T-helper 2 cell treated with Interferon-gamma antibody and Interleukin-4, amounts not matched to agents 100 ng/mL and 5 ng/mL, for 36 hours (primary cell): ENCODE results near the gene LAG3. TPM values are rescaled to one million over a fixed set of nuclear protein-coding genes. Genes with fewer than 3 reads are reported as not detected.

ENCODE experiments used
- intact Hi-C: fragments of 100-400 bp; cut with micrococcal nuclease; formaldehyde crosslinking; loops from one replicate; pipeline ENCODE4 v1.15.1; 2023
- total RNA-seq: library from RNA; stranded (reverse); gene quantifications from 2 replicates; pipeline ENCODE4 v1.2.3, GENCODE V29; 2022

The LAG3 gene
- total RNA-seq, 1 donor from 2014 or later, result 12.2 TPM

GRCh38 chr12:6786416-6787094, 14.2 kb downstream of the LAG3 start:
- intact Hi-C loops, result no loop called here

GRCh38 chr12:6787309-6787708, 15.0 kb downstream of the LAG3 start:
- intact Hi-C loops, result no loop called here

GRCh38 chr12:6788972-6789924, 16.9 kb downstream of the LAG3 start, which contains the start of gene CD4:
Gene CD4, plus strand, starts transcription at chr12:6789528. Its CDS starts 10,611 bp downstream, at chr12:6800139.
- intact Hi-C loops, result loop anchor here (1.0 to 2.0 kb wide), 4 partner anchors 10 to 64 kb away; partner anchors contain the start of genes COPS7A, MLF2 and PTMS

DNA sequence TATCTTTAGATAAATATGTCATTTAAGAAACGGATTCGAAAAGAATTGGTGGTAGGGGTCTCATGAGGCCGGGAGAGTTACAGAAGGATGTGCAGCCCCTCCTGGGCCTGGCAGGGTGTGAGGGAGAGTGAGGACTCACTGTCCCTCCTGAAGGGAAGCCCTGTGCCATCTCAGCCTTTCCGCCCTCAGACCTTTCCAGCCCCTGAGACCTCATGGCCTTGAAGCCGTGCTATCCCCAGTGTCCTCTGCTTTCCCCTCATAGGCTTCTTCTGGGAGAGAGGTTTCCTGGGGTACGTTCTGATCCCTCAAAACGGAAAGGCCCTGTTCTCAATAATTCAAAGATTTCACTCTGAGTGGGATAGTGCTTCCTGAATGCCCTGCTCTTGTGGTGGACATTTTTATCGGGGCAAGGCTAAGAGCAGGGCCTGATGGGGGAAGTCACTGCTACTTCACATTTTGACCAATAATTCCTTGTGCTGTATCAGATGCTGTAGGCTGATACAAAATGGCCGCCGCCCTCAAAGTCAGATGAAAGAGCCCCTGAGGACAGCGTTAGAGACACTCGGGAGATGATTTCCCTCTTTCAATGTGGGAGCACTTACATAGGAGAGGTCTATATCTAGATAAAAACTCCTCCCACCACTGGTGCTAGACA, 18.3 kb downstream of the LAG3 start:
- intact Hi-C loops, result loop anchor here (5.0 kb wide), 3 partner anchors 37 to 233 kb away; partner anchors contain the start of genes IFFO1, P3H3 and PIANP

- intact Hi-C loops, result loop anchor here (5.0 kb wide), 3 partner anchors 35 to 235 kb away; partner anchors contain the start of genes IFFO1, P3H3 and PIANP
Observed at GRCh38 chr12:6791931-6792520, 19.7 kb downstream of the LAG3 start.

DNA sequence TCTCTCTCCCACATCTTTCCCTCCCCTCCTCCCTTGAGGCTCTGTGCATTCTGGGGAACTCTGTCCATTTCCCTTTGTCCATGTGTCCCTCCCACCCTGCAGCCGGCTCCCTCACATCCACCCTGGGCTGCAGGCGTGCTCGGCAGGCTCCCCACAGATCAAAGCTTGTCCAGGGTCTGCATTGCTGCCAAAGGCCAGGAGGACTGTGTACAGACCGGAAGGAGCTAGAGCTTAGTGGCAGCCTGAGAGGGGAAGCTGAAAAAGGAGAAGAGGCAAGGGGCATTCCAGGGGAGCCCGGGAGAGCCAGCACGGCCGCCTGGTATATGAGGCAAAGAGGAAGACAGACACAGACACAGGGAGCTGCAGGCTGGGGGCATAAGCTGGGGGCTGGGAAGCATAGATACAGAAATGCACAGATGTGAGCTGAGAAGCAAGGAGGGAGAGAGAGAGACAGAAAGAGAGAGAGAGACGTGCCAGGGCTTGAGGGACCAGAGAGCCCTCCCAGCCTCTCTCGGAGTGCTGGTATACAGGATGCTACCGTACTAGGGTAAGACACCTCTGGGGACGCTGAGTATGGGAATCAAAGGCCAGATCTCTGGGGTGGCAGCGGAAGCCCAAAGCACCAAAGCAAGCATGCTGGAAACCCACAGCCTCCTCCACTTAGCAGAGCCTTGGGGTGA, 20.3 kb downstream of the LAG3 start:
- intact Hi-C loops, result loop anchor here (5.0 kb wide), 3 partner anchors 35 to 235 kb away; partner anchors contain the start of genes IFFO1, P3H3 and PIANP

- intact Hi-C loops, result no loop called here
Observed at GRCh38 chr12:6795088-6795487, 22.8 kb downstream of the LAG3 start.

GRCh38 chr12:6796576-6796975, 24.3 kb downstream of the LAG3 start:
- intact Hi-C loops, result no loop called here

- intact Hi-C loops, result no loop called here
Observed at GRCh38 chr12:6799147-6799546, 26.8 kb downstream of the LAG3 start.

DNA sequence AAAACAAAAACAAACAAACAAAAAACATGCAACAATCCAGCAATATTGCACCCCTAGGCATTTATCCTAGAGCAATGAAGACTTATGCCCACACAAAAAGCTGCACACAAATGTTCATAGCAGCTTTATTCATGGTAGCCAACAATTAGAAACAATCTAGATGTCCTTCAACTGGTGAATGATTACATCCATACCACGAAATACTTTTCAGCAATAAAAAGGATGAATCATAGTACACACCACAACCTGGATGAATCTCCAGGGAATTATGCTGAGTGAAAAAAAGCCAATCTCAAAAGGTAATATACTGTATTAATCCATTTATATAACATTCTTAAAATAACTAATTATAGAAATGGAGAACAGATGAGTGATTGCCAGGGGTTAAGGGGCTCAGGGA, 34.9 kb downstream of the LAG3 start:
- intact Hi-C loops, result no loop called here

GRCh38 chr12:6809056-6809455, 36.7 kb downstream of the LAG3 start:
- intact Hi-C loops, result no loop called here

DNA sequence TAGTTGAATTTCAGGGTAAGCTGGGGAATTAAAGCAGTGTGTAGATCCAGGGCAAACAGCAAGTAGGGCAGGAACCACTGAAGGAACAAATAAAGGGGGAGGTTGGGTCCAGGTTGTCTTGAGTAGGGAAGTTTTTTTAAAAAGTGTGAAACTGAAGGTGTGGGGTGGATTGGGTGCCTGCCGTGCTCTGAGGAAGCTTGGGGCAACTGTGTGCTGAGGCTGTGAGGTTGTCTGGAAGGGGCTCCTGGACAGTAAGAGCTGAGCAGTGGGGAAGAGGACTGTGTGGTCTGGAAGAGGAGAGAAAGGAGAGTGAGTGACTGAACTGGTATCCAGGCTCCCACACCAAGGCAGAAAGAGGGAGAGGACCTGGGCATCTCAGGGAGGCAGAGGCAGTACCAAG, 38.4 kb downstream of the LAG3 start:
- intact Hi-C loops, result no loop called here

- intact Hi-C loops, result no loop called here
Observed at GRCh38 chr12:6813363-6813762, 41.0 kb downstream of the LAG3 start.

DNA sequence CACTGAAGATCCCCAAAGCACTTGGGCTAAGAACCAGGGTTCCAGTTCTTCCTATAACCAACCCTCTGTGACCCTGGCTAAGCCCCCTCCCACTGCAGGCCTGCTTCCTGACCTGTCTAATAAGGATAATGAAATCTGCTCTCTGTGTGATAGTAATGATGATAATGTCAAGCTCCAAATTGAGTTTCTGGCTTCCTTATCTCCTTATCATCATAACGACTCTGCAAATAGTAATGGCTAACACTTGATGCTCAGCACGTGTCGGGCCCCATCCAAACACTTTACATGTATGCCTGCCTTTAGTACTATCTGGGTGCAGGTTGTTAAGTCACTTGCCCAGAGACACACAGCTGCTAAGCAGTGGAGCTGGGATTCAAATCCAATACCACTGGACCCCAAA, 44.3 kb downstream of the LAG3 start:
- intact Hi-C loops, result no loop called here

DNA sequence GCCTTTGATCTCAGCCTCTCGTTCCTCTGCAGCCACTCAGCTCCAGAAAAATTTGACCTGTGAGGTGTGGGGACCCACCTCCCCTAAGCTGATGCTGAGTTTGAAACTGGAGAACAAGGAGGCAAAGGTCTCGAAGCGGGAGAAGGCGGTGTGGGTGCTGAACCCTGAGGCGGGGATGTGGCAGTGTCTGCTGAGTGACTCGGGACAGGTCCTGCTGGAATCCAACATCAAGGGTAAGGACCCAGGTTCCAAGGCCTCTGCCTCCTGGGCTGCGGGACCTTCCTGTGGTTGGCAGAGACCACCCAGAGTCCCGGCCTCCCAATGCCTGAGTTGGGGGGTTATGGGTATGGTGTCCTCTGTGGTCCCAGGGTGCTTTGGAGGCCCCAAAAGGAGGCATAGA, 44.8 kb downstream of the LAG3 start:
- intact Hi-C loops, result no loop called here

DNA sequence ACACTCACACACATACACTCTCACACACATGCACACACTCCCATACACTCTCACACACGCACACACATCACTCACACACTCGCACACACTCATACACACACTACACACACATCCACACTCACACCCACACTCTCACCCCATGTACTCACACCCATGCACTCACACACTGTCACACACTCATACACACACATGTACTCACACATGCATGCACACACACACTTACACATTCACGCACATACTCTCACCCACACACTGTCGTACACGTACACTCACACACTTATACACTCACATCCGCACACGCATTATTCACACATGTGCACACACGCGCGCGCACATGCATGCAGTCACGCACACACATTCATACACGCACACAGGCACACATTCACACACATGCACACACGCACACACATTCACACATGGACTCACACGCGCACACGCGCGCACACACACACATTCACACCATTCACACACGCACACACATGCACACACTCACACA, 45.4 kb downstream of the LAG3 start:
- intact Hi-C loops, result no loop called here

DNA sequence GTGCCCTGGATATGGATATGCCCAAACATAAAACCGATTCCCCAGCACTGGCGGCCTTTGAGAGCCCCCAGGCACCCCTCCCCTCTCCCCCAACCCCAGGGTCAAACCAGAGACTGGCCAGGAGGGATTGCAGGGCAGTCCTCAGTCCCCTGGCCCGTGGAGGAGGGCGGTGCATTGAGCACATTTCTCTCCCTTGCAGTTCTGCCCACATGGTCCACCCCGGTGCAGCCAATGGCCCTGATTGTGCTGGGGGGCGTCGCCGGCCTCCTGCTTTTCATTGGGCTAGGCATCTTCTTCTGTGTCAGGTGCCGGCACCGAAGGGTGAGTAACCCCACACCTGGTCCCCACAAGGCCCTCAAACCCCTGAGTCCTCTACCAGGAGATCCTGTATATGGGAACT, 45.9 kb downstream of the LAG3 start:
- intact Hi-C loops, result no loop called here

DNA sequence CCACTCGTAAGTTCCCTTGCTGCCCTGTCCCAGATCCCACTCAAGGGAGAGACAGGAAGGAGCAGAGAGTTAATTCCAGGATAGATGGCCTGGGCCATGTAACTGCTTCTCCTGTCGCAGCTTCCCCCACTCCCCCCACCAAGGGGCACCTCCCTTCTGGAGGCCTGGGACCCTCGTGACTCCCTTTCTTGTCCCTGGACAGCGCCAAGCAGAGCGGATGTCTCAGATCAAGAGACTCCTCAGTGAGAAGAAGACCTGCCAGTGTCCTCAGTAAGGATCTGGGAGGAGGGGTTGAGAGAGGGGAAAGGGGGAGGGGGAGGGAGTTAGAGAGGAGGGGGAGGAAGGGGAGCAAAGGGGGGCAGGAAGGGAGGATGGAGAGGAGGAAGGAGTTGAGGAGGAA, 46.3 kb downstream of the LAG3 start:
- intact Hi-C loops, result no loop called here

DNA sequence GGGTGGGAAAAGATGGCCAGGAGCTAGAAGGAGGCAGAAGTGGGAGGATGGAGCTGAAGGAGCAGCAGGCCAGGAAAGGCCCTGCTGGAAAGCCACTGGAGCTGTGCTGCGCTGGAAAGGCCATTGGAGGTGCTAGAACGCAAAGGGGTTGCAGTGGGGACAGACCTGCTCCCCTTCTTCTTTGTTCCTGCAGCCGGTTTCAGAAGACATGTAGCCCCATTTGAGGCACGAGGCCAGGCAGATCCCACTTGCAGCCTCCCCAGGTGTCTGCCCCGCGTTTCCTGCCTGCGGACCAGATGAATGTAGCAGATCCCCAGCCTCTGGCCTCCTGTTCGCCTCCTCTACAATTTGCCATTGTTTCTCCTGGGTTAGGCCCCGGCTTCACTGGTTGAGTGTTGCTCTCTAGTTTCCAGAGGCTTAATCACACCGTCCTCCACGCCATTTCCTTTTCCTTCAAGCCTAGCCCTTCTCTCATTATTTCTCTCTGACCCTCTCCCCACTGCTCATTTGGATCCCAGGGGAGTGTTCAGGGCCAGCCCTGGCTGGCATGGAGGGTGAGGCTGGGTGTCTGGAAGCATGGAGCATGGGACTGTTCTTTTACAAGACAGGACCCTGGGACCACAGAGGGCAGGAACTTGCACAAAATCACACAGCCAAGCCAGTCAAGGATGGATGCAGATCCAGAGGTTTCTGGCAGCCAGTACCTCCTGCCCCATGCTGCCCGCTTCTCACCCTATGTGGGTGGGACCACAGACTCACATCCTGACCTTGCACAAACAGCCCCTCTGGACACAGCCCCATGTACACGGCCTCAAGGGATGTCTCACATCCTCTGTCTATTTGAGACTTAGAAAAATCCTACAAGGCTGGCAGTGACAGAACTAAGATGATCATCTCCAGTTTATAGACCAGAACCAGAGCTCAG, 47.0 kb downstream of the LAG3 start:
- intact Hi-C loops, result no loop called here
